HG03558 (cell line): ENCODE results near the gene OR11H1.
"Not testable (repeated sequence)": the region's sequence is repeated elsewhere in the genome, so short reads cannot be mapped to it uniquely, and the experiment has no call there.

ENCODE experiments used
- ATAC-seq: cut with Tn5 transposase; IDR thresholded peaks from one replicate; pipeline ENCODE4 v1.9.1; 2021; ENCODE audit warnings: moderate number of reproducible peaks; ENCODE audit not compliant: unreplicated experiment; ENCODE audit errors: extremely low read depth

OR11H1 gene

GRCh38 chr22:15527892-15528291 lies at the start of gene OR11H1:
TSS of gene OR11H1 (plus strand) at chr22:15528192. CDS start at chr22:15528192, 0 bp downstream.
- ATAC-seq: not testable (repeated sequence)

- ATAC-seq: not testable (repeated sequence)
Measured at GRCh38 chr22:15509967-15510366, 18.0 kb upstream of the OR11H1 start.

- not testable (repeated sequence) for ATAC-seq
Measured at GRCh38 chr22:15515896-15516295, 12.1 kb upstream of the OR11H1 start.

GRCh38 chr22:15553767-15554166 lies 25.8 kb downstream of the OR11H1 start:
- not testable (repeated sequence) for ATAC-seq

GRCh38 chr22:15563461-15563860 lies 35.5 kb downstream of the OR11H1 start:
- not testable (repeated sequence) for ATAC-seq

GRCh38 chr22:15565063-15565462 lies 37.1 kb downstream of the OR11H1 start:
- ATAC-seq: not testable (repeated sequence)
